GM12878 (cell line): ENCODE results near the gene C16orf74. TPM values are rescaled to one million over a fixed set of nuclear protein-coding genes. Genes with fewer than 3 reads are reported as not detected.

Experiments
- ATAC-seq: fragments of 200-7000 bp; cut with Tn5 transposase; 3 replicates; pipeline ENCODE4 v1.9.1; 2020; ENCODE audit warnings: mild to moderate bottlenecking, moderate library complexity
- BruUV-seq: library from RNA; stranded (reverse); fragments of 400-500 nt; replicated peaks from 2 replicates; lab custom pipeline; 2021; lab: Mats Ljungman, UMichigan
- CTCF ChIA-PET: fragments of 300-600 bp; sonication (Branson Sonifier 250); formaldehyde crosslinking; extraction: SDS; loops from one replicate; lab custom pipeline; 2021; ENCODE audit warnings: inconsistent platforms; lab: Yijun Ruan, JAX
- POLR2A ChIA-PET: fragments of 350-600 bp; formaldehyde crosslinking; extraction: SDS; loops from one replicate; lab custom pipeline; 2021; ENCODE audit warnings: inconsistent platforms; lab: Charles Lee
- RAD21 ChIA-PET: fragments of 300-600 bp; sonication (Branson Sonifier 250); formaldehyde crosslinking; loops from one replicate; lab custom pipeline; 2023; ENCODE audit warnings: antibody characterized with exemption; ENCODE audit not compliant: unreplicated experiment; lab: Charles Lee
- SMC1A ChIA-PET: fragments of 300-600 bp; sonication (Branson Sonifier 250); formaldehyde crosslinking; loops from one replicate; lab custom pipeline; 2023; ENCODE audit not compliant: unreplicated experiment, uncharacterized antibody; lab: Charles Lee
- DNase-seq: peaks from one replicate; pipeline ENCODE4 v3.0.0-alpha.2; 2011; ENCODE audit warnings: low read depth, low spot score
- FAIRE-seq: peaks from 3 replicates; lab custom pipeline; 2011; peaks lifted over from hg19 to GRCh38; lab: Jason Lieb, UNC
- H2AFZ ChIP-seq: 2 replicates; pipeline ENCODE4 v1.6.0; 2011; ENCODE audit warnings: low read depth, low read length, control low read depth; ENCODE audit not compliant: control insufficient read depth
- H3K27ac ChIP-seq: 2 replicates; pipeline ENCODE4 v1.5.1; 2011; ENCODE audit warnings: control low read depth; ENCODE audit not compliant: control insufficient read depth, insufficient read depth
- H3K27me3 ChIP-seq, 2 experiments: replicated peaks in 1 of 2; 2 replicates each; pipeline versions ENCODE4 v1.6.0 to v1.6.1; 2011; ENCODE audit warnings: low read length in 1 of 2; ENCODE audit not compliant: control insufficient read depth in 2 of 2, insufficient read depth in 2 of 2
- H3K36me3 ChIP-seq, 2 experiments: 2 replicates each; pipeline ENCODE4 v1.5.1; 2011; ENCODE audit warnings: low read length in 1 of 2; ENCODE audit not compliant: control insufficient read depth in 2 of 2, insufficient read depth in 2 of 2
- H3K4me1 ChIP-seq: 2 replicates; pipeline ENCODE4 v1.6.1; 2011; ENCODE audit warnings: mild to moderate bottlenecking, low read length, moderate library complexity, mixed read lengths; ENCODE audit not compliant: control insufficient read depth, insufficient read depth
- H3K4me2 ChIP-seq: 2 replicates; pipeline ENCODE4 v1.6.0; 2011; ENCODE audit warnings: control low read depth; ENCODE audit not compliant: control insufficient read depth, insufficient read depth
- H3K4me3 ChIP-seq: fragments of 200-600 bp; sonication (generic); 2 replicates; pipeline ENCODE4 v1.5.1; 2016
- H3K79me2 ChIP-seq: 2 replicates; pipeline ENCODE4 v1.6.0; 2011; ENCODE audit warnings: low read length; ENCODE audit not compliant: control insufficient read depth, insufficient read depth
- H3K9ac ChIP-seq: 2 replicates; pipeline ENCODE4 v1.8.0; 2011; ENCODE audit warnings: low read length, control low read depth, mixed read lengths; ENCODE audit not compliant: control insufficient read depth, insufficient read depth
- H3K9me3 ChIP-seq: replicated peaks from 3 replicates; pipeline ENCODE4 v1.5.1; 2011; ENCODE audit warnings: mild to moderate bottlenecking, low read length; ENCODE audit not compliant: control insufficient read depth, insufficient read depth
- H4K20me1 ChIP-seq: 2 replicates; pipeline ENCODE4 v1.6.0; 2011; ENCODE audit not compliant: control insufficient read depth, insufficient read depth
- BHLHE40 ChIP-seq, 2 experiments: fragments of 450-650 bp in 1 of 2; IDR thresholded peaks; 2 replicates each; pipeline ENCODE4 v1.6.1; 2011 to 2017; ENCODE audit warnings: low read depth in 2 of 2, borderline replicate concordance in 1 of 2, improper control_type of control experiment in 1 of 2, low read length in 1 of 2, mild to moderate bottlenecking in 1 of 2
- BMI1 ChIP-seq: fragments of 450-650 bp; IDR thresholded peaks from 2 replicates; pipeline ENCODE4 v1.6.1; 2016; ENCODE audit warnings: mild to moderate bottlenecking, moderate library complexity, borderline replicate concordance
- CBX5 ChIP-seq: sonication (generic); IDR thresholded peaks from 2 replicates; pipeline ENCODE4 v1.6.1; 2016; ENCODE audit warnings: low read depth, moderate library complexity, mild to moderate bottlenecking, inconsistent platforms
- CHD4 ChIP-seq: fragments of 200-600 bp; sonication (generic); IDR thresholded peaks from 2 replicates; pipeline ENCODE4 v1.6.1; 2016; ENCODE audit warnings: mild to moderate bottlenecking
- DPF2 ChIP-seq: fragments of 450-650 bp; IDR thresholded peaks from 2 replicates; pipeline ENCODE4 v1.6.1; 2017; ENCODE audit warnings: mild to moderate bottlenecking
- EZH2 ChIP-seq: IDR thresholded peaks from 2 replicates; pipeline ENCODE4 v1.6.1; 2012; ENCODE audit warnings: low read depth, mild to moderate bottlenecking, control low read depth, inconsistent platforms, low read length, borderline replicate concordance; ENCODE audit not compliant: control insufficient read depth
- FOXM1 ChIP-seq: IDR thresholded peaks from 2 replicates; pipeline ENCODE4 v1.6.1; 2012; ENCODE audit warnings: low read depth, mild to moderate bottlenecking, inconsistent platforms, low read length, moderate library complexity
- GATAD2B ChIP-seq: fragments of 450-650 bp; conservative IDR thresholded peaks from 2 replicates; pipeline ENCODE4 v1.6.1; 2017; ENCODE audit warnings: low read depth, mild to moderate bottlenecking, moderate library complexity
- IKZF1 ChIP-seq: fragments of 450-650 bp; conservative IDR thresholded peaks from 2 replicates; pipeline ENCODE4 v1.6.1; 2017; ENCODE audit warnings: antibody characterized with exemption, mild to moderate bottlenecking
- IRF3 ChIP-seq: fragments of 450-650 bp; IDR thresholded peaks from 2 replicates; pipeline ENCODE4 v1.6.1; 2014; ENCODE audit warnings: mild to moderate bottlenecking
- KDM1A ChIP-seq: fragments of 200-600 bp; sonication (generic); IDR thresholded peaks from 2 replicates; pipeline ENCODE4 v1.6.1; 2016; ENCODE audit warnings: borderline replicate concordance
- NR2F1 ChIP-seq: fragments of 450-650 bp; conservative IDR thresholded peaks from 2 replicates; pipeline ENCODE4 v1.6.1; 2017; ENCODE audit warnings: mild to moderate bottlenecking
- PAX5 ChIP-seq: IDR thresholded peaks from 2 replicates; pipeline ENCODE4 v1.6.1; 2011; ENCODE audit warnings: low read depth, low read length, borderline replicate concordance
- RCOR1 ChIP-seq: conservative IDR thresholded peaks from 2 replicates; pipeline ENCODE4 v1.6.1; 2012; ENCODE audit warnings: low read depth, low read length, improper control_type of control experiment
- RELA ChIP-seq: fragments of 450-650 bp; IDR thresholded peaks from 2 replicates; pipeline ENCODE4 v1.8.0; 2014; ENCODE audit warnings: borderline replicate concordance; ENCODE audit not compliant: partially characterized antibody
- RFX5 ChIP-seq: IDR thresholded peaks from 2 replicates; pipeline ENCODE4 v1.6.1; 2011; ENCODE audit warnings: low read depth, low read length, improper control_type of control experiment
- TARDBP ChIP-seq: IDR thresholded peaks from 2 replicates; pipeline ENCODE4 v1.6.1; 2016; ENCODE audit warnings: borderline replicate concordance
- TCF12 ChIP-seq: IDR thresholded peaks from 2 replicates; pipeline ENCODE4 v1.6.1; 2011; ENCODE audit warnings: low read depth, mild to moderate bottlenecking, low read length
- WGBS: methylation state at CpG from one replicate; pipeline ENCODE4 v1.1.6; 2016; ENCODE audit warnings: low lambda C conversion rate; ENCODE audit not compliant: insufficient replicate concordance, insufficient coverage; ENCODE audit errors: missing lambda C conversion rate; 5-methylcytosine and 5-hydroxymethylcytosine counted together
- in situ Hi-C: fragments of 300-500 bp; cut with MboI; formaldehyde crosslinking; loops from 9 replicates; pipeline ENCODE4 v1.14.3; 2018; ENCODE audit warnings: mixed read lengths
- intact Hi-C: fragments of 100-400 bp; cut with micrococcal nuclease; formaldehyde crosslinking; loops from one replicate; pipeline ENCODE4 v1.14.2; 2022; ENCODE audit not compliant: unreplicated experiment
- polyA plus RNA-seq, 11 experiments: library from polyadenylated mRNA; depleted of rRNA in 4 of 11; unstranded in 6 of 11; stranded (reverse) in 5 of 11; fragments of >200 nt; fragmentation: Nextera tagmentation in 4 of 11; fragmentation: Illumina TruSeq in 1 of 11; extraction: Ambion mirVana in 4 of 11; extraction: Trizol in 1 of 11; gene quantifications; 1 replicate in 1 of 11; 2 replicates in 10 of 11; pipeline versions ENCODE4 v1.2.1 to v1.2.3, GENCODE V29; 2011 to 2016; ENCODE audit warnings: inconsistent platforms in 2 of 11, missing spikeins in 2 of 11, low read depth in 1 of 11
- total RNA-seq, 4 experiments: library from RNA; depleted of rRNA in 3 of 4; stranded (reverse); fragments of >200 nt in 3 of 4; fragmentation: Illumina TruSeq in 1 of 4; extraction: Trizol in 1 of 4; gene quantifications; 2 replicates each; pipeline versions ENCODE4 v1.2.1 to v1.2.3, GENCODE V29; 2013 to 2021

The C16orf74 gene
- total and polyA plus RNA-seq, 10 of the 15 experiments (the other 5 are each of a cell fraction or from before 2014, with no cell fraction given), result 0.23 to 20.1 (median 6.8) TPM

GRCh38 chr16:85788819-85789218 is 37.9 kb upstream of the C16orf74 start:
- TF ChIP-seq BMI1 (no peak), TARDBP (no peak), FOXM1 (no peak), IRF3 (no peak), RELA (no peak), PAX5 (no peak), NR2F1 (no peak), CHD4 (no peak), TCF12 (no peak), IKZF1 (peak; percentile 24; the same call in 1 of the 2 replicates), KDM1A (no peak), RFX5 (no peak), RCOR1 (no peak), EZH2 (no peak), CBX5 (no peak), DPF2 (no peak), GATAD2B (no peak), BHLHE40 (IDR thresholded peaks at IDR 0.05; ENCODE audit: borderline replicate concordance in 1 of 2, low read depth in 2 of 2, low read length in 1 of 2) (0 out of 4 replicates have a peak, but pooled peaks of 1 of the 2 experiments have one; percentile 5)
- in situ Hi-C loops, result no loop called here
- FAIRE-seq (no peak), ATAC-seq (no peak), DNase-seq (no peak)
- intact Hi-C loops, result no loop called here
- H3K4me1 ChIP-seq, result no peaks in the 10 kb centered on the region; the same call in 1 of the 2 replicates
- SMC1A ChIA-PET, result interaction anchor here (0.7 to 1.1 kb wide), 3 partner anchors 8 to 44 kb away, joined by 3 to 4 read pairs (median 4); no protein-coding TSS in a partner anchor
- H3K4me3 ChIP-seq, result no peak overlapping the region
- no peaks in the 10 kb centered on the region for H4K20me1 ChIP-seq
- H3K9ac ChIP-seq, result no peak overlapping the region
- CTCF ChIA-PET, result interaction anchor here (1.4 to 1.7 kb wide), 2 partner anchors 9 to 395 kb away, joined by 4 read pairs; no protein-coding TSS in a partner anchor
- peaks cover 18 to 30% of the 10 kb centered on the region in 2 experiments for H3K36me3 ChIP-seq
- no peaks in the 10 kb centered on the region for H3K27me3 ChIP-seq
- no peak overlapping the region for H3K4me2 ChIP-seq
- no TSS peak for BruUV-seq
- peaks cover 4% of the 10 kb centered on the region; the same call in 1 of the 2 replicates for H3K79me2 ChIP-seq
- 55% methylated on average over 11 of the region's 11 CpGs for whole genome bisulfite sequencing
- no peaks in the 10 kb centered on the region for H3K9me3 ChIP-seq
- POLR2A ChIA-PET, result no interaction called here
- H2AFZ ChIP-seq, result no peak overlapping the region
- RAD21 ChIA-PET, result no interaction called here
- no peak overlapping the region for H3K27ac ChIP-seq
